Activated CD4-positive, alpha-beta T cell treated with anti-CD3 and anti-CD28 coated beads for 4 hours (primary cell): Measurements from ENCODE around the gene GPRASP2.
"Not testable (repeated sequence)": the region's sequence is repeated elsewhere in the genome, so short reads cannot be mapped to it uniquely, and the experiment has no call there.

Experiments
- DNase-seq, 2 donors: peaks; one replicate each; pipeline ENCODE4 v3.0.0-alpha.2; 2020

The GPRASP2 gene

GRCh38 chrX:102712216-102712966 is at the start of gene GPRASP2:
Gene GPRASP2 (plus strand): TSS chrX:102712448. CDS start chrX:102714870, 2,422 bp downstream.
- peak in 1 of 2 donors; percentile 17 for DNase-seq

- DNase-seq = not testable (repeated sequence)
Measured at GRCh38 chrX:102663820-102664219, 48.4 kb upstream of the GPRASP2 start.

- DNase-seq = not testable (repeated sequence)
Measured at GRCh38 chrX:102667034-102667433, 45.2 kb upstream of the GPRASP2 start.

- DNase-seq = no peak
Measured at GRCh38 chrX:102669526-102669925, 42.7 kb upstream of the GPRASP2 start.

GRCh38 chrX:102672856-102673255 is 39.4 kb upstream of the GPRASP2 start:
- no peak for DNase-seq

- not testable (repeated sequence) for DNase-seq
Measured at GRCh38 chrX:102677479-102677878, 34.8 kb upstream of the GPRASP2 start.

GRCh38 chrX:102684772-102685520 is 27.3 kb upstream of the GPRASP2 start:
- DNase-seq = no peak

GRCh38 chrX:102694749-102695148 is 17.5 kb upstream of the GPRASP2 start:
- DNase-seq = no peak

- DNase-seq = no peak
Measured at GRCh38 chrX:102696306-102696705, 15.9 kb upstream of the GPRASP2 start.

GRCh38 chrX:102697494-102697893 is 14.8 kb upstream of the GPRASP2 start:
- DNase-seq = no peak

- DNase-seq = no peak
Measured at GRCh38 chrX:102708900-102709299, 3.3 kb upstream of the GPRASP2 start.

- DNase-seq = no peak
Measured at GRCh38 chrX:102711872-102712215, 404 bp upstream of the GPRASP2 start.

- peak in 1 of 2 donors; percentile 6 for DNase-seq
Measured at GRCh38 chrX:102712981-102713625, 855 bp downstream of the GPRASP2 start.

- no peak for DNase-seq
Measured at GRCh38 chrX:102714994-102715393, 2.7 kb downstream of the GPRASP2 start.

- DNase-seq = no peak
Measured at GRCh38 chrX:102715967-102716366, 3.7 kb downstream of the GPRASP2 start.

GRCh38 chrX:102720237-102721168 is 8.3 kb downstream of the GPRASP2 start, which contains the start of gene GPRASP3:
Gene GPRASP3 (plus strand): TSS chrX:102720743. CDS start chrX:102748996, 28,253 bp downstream.
- peak; percentile 54 to 59 for DNase-seq

GRCh38 chrX:102721169-102721506 is 8.9 kb downstream of the GPRASP2 start:
- not testable (repeated sequence) for DNase-seq

- no peak for DNase-seq
Measured at GRCh38 chrX:102723456-102723855, 11.2 kb downstream of the GPRASP2 start.

- DNase-seq = no peak
Measured at GRCh38 chrX:102727761-102728160, 15.5 kb downstream of the GPRASP2 start.

- DNase-seq = no peak
Measured at GRCh38 chrX:102728646-102729045, 16.4 kb downstream of the GPRASP2 start.

- no peak for DNase-seq
Measured at GRCh38 chrX:102739657-102740056, 27.4 kb downstream of the GPRASP2 start.

- no peak for DNase-seq
Measured at GRCh38 chrX:102744307-102744706, 32.1 kb downstream of the GPRASP2 start.

GRCh38 chrX:102745513-102745856 is 33.2 kb downstream of the GPRASP2 start:
- DNase-seq = no peak
